NCI-H187 (cell line): ENCODE results near the gene FGF11.

Source experiments
- DNase-seq, 2 experiments: peaks; one replicate each; lab custom pipeline; 2025; lab: John Stamatoyannopoulos, UW

FGF11 gene

DNA sequence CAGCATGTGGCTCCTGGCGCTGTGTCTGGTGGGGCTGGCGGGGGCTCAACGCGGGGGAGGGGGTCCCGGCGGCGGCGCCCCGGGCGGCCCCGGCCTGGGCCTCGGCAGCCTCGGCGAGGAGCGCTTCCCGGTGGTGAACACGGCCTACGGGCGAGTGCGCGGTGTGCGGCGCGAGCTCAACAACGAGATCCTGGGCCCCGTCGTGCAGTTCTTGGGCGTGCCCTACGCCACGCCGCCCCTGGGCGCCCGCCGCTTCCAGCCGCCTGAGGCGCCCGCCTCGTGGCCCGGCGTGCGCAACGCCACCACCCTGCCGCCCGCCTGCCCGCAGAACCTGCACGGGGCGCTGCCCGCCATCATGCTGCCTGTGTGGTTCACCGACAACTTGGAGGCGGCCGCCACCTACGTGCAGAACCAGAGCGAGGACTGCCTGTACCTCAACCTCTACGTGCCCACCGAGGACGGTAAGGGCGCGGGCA lies 31.0 kb upstream of the FGF11 start:
- no peak for DNase-seq

DNA sequence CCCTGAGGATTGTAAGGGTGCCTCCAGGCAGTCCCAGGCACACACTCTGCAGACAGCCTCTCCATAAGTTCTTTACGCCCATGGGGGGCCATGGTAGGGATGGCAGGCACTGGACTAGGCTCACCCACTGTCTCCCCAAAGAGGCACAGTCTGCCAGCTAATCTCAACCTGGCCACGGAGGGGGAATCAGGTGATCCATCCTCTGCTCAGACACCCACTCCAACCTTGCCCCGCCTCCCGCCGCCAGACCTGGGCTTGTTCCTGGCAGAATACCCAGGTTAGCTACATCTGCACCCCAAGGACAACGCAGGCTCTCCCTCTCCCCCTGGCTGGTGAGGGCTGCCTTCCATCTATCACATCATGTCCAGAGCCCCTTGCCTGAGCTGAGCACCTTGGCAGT lies 30.4 kb upstream of the FGF11 start:
- DNase-seq = no peak

DNA sequence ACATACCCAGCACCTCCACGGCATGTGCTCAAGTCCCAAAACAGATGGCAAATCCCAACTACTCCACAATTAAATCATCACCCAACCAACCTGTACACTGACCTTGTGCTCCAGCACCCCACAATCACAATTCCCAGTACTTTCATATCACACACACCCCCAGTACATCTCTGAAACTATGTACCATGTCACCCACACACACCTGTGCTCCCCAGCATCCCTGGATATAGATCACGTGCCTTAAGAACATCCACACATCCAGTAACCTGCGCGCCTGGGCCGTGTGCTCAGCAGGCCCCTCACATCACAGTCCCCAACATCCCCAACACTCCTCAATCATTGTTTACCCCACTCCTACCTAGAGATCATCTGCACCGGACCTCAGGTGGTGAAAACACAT lies 29.6 kb upstream of the FGF11 start:
- DNase-seq = no peak

DNA sequence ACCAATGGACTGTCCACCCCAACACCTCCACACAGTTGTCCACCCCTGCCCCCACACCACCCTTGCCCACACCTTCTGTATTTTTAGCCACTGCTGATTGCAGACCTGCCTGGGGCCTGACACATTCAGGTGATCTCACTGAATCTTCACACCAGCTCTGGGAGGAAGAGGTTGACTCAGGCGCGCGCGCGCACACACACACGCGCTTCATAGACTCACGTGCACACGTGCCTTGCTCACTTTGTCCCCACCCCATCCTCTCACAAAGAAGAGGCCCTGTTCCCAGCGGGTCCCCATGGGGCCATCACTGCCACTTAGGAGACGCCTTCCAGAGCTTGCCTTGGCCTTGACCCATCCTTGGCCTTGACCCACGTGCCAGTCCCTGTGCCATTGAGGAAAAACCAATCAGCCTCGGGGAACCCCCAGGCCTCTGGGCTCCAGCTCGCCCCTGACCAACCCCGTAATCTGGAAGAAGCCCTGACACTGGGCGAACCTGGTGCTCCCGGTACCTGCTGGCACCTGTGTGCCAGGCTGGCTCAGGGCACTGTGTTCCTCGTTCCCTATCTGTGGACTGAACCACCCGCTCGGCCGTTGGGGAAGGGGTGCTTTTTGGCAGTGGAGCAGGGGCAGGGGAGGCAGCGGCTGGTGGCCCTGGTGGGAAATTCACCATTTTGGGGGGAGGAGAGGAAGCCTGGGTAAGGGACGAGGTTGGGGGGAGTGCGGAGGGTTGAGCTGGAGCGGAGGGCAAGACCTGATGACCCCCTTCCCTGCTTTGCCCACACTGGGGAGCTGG lies 28.5 kb upstream of the FGF11 start:
- DNase-seq = no peak

DNA sequence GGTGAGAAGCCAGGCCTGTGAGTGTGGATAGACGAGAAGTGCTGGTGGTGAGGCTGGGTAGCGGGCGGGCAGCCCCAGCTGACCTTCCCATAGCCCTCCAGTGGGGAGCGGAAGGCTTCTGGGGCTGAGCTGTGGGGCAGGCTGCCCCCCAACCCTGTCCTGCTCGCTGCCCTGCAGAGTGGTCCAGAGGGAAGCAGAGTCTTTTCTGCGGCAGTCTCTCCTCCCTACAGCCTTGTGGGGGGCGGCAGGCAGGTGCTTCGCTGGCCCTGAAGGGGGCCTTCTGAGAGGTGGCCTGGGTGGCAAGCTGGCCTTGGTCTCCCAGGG lies 27.9 kb upstream of the FGF11 start:
- DNase-seq = no peak

DNA sequence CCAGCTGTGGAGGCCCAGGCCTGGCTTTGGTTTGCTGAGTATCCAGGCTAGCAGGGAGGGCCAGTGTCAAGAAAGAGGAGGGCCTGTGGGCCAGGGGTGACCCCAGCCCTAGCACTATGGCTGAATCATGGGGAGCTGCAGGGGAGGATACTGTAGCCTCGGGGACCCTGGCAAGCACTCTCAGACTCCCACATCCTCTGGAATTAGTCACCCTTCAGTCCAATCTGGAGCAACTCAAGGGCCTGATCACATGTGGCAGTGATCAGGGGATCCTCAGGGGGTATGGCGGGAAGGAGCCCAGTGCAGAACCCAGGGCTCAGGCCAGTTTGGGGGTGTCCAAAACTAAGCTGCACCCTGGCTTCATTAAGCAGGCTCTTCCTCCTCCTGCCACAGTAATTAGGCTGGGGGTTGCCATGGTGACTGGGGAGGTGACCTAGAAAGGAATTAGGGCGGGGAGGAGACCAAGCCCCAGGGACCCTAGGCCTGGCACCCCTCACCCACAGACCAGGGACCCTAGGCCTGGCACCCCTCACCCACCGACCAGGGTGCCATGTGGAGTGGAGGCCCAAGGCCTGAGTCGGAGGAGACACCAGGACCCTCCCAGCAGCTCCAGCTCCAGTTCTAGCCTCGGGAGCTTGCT lies 25.8 kb upstream of the FGF11 start:
- DNase-seq = no peak

DNA sequence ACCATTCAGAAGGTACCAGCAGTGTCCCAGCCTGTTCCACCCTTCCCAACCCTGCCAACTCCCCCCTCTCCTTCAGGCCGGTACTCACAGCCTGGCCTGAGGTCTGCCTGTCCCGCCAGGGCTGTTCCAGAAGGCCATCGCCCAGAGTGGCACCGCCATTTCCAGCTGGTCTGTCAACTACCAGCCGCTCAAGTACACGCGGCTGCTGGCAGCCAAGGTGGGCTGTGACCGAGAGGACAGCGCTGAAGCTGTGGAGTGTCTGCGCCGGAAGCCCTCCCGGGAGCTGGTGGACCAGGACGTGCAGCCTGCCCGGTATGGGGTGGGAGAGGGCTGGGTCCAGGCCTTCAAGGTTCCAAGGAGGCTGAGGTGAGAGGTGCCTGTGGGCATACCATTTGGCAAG lies 24.5 kb upstream of the FGF11 start:
- no peak for DNase-seq

DNA sequence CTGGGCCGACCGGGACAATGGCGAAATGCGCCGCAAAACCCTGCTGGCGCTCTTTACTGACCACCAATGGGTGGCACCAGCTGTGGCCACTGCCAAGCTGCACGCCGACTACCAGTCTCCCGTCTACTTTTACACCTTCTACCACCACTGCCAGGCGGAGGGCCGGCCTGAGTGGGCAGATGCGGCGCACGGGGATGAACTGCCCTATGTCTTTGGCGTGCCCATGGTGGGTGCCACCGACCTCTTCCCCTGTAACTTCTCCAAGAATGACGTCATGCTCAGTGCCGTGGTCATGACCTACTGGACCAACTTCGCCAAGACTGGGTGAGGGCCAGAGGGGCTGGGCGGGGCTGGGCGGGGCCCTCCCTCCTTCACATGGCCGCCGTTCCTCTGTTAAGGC lies 23.5 kb upstream of the FGF11 start:
- no peak for DNase-seq

DNA sequence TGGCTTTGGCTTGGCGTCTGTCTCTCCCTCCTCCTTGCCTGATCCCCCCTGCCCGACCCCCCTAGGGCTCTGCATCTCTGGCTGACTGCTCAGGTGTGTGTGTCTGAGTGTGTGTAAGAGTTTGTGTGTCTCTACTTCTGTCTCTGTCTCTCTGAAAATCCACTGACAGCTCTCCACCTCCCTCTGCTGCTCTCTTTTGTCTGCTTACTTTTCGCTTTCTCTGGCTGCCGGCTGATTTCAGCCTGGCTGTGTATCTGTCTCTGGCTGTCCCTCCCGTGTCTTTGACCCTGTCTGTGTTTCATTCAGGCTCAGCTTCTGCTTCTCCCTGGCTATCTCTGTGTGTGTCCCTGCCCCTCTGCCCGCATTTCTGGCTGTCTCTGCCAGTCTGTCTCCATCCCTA lies 23.0 kb upstream of the FGF11 start:
- DNase-seq = no peak

DNA sequence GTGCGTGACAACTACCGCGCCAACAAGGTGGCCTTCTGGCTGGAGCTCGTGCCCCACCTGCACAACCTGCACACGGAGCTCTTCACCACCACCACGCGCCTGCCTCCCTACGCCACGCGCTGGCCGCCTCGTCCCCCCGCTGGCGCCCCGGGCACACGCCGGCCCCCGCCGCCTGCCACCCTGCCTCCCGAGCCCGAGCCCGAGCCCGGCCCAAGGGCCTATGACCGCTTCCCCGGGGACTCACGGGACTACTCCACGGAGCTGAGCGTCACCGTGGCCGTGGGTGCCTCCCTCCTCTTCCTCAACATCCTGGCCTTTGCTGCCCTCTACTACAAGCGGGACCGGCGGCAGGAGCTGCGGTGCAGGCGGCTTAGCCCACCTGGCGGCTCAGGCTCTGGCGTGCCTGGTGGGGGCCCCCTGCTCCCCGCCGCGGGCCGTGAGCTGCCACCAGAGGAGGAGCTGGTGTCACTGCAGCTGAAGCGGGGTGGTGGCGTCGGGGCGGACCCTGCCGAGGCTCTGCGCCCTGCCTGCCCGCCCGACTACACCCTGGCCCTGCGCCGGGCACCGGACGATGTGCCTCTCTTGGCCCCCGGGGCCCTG lies 22.2 kb upstream of the FGF11 start:
- DNase-seq = no peak

DNA sequence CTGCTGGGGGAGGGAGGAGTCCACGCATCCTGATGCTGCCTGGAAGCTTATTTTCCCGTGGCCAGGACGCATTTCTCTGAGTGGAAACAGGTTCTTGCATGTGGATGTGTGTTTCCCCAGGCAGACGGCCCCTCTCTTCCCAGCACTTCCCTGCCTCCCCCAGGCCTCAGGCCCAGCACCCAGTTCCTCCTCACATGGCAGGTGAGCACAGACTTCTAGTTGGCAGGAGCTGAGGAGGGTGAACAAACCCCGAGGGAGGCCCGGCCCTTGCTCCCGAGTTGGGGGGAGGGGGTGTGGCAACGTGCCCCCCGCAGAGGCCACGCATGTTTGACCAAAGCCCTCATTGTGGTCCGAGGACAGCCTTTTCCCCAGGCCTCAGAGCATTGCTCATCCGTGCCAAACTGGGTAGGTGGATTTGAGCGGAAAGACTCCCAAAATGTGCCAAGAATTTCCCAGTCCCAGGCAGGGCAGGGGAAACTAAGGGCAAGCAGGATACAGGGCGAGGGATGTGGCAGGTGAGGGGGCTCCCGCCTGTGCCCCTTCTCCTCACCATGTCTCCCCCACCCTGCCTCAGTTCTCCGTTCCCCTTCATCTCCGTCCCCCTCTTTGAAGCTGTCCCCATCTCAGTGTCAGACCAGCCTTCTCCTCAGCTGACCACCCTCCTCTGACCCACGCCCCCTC lies 20.7 kb upstream of the FGF11 start:
- no peak for DNase-seq

DNA sequence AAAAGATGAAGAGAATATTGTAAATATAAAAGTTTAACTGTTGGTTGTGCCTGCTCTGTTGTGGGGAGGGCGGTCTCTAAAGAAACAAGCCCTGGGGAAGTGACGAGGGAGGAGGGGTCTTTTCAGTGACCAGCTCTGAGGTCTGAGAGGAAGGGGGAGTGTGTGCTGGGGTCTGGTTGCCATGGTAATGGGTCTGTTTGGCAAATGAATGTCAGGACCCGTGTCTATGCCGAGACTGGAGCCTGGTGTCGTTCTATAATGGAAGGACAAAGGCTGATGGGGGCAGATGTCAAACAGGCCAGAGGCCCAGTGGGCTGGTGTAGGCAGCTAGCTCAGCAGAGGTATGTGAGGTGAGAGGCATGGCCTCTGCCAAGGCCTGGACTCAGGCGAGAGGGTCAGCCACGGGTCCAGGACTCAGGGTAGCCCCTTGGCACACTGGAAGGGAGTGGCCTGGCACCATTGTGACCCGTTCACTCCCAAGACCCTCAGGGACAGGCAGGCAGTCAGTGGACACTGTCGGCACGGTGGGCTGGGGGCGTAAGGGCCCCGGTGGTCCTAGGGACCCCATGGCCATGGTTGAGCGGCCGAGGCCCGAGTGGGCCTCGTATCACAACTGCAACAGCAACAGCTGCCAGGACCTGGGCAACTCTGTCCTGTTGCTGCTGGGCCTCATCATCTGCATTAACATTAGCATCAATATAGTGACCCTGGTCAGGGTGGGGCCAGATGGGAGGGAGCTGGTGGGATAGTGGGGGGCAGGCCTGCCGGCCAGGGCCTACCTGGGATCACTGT lies 19.3 kb upstream of the FGF11 start, which contains the start of gene SPEM1:
Gene SPEM1, plus strand, starts transcription at position 506 of the 792 bp plus-strand sequence. Its CDS starts 61 bp downstream, at position 567.
- no peak for DNase-seq

DNA sequence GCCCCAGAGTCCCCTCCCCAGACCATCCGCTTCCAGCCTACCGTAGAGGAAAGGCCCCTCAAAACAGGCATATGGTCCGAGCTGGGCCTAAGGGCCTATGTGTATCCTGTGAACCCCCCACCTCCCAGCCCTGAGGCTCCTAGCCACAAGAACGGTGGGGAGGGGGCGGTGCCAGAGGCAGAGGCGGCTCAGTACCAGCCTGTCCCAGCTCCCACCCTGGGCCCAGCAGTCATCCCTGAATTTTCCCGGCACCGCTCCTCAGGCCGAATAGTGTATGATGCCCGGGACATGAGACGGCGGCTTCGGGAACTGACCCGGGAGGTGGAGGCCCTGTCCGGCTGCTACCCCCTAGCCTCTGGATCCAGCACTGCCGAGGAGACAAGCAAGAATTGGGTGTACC lies 18.1 kb upstream of the FGF11 start:
- no peak for DNase-seq

DNA sequence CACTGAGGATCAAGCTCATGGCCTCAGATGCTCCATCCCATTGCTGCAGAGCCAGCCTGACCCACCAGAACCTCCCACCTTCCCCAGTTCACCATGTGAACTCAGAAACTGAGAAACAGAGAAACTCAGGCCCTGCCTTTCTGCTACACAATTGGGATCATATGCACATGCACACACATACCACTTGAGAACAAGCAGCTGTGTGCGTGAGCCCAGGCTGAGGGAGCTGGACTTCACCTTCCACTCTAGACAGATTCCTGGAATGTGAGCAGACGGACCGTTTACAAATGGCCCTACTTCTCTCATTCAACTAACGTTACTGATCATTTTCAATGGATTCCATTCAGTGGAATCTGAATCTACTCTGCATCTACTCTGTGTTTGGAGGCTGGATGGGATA lies 15.6 kb upstream of the FGF11 start:
- no peak for DNase-seq

DNA sequence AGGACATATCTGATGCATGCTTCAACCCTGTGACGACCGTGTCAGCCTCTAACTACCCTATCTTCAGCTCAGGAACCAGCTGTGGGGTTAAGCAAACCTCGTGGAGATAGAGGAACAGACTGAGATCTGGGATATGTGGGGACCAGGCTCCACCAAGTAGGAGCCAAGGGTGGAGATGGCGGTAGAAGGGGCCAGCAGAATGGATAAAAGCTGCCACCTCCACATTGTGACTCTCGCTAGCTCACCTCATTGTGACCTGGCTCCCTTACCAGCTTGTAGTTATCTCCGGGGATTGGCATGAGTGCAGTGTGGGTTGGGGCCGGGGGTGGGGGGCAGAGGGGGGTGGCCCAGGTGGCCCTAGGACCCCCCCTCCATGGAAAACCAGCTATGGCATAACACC lies 14.0 kb upstream of the FGF11 start, which contains the start of gene SPEM2:
Gene SPEM2, plus strand, starts transcription at position 301 of the 400 bp plus-strand sequence. Its CDS starts 73 bp downstream, at position 374.
- no peak for DNase-seq

DNA sequence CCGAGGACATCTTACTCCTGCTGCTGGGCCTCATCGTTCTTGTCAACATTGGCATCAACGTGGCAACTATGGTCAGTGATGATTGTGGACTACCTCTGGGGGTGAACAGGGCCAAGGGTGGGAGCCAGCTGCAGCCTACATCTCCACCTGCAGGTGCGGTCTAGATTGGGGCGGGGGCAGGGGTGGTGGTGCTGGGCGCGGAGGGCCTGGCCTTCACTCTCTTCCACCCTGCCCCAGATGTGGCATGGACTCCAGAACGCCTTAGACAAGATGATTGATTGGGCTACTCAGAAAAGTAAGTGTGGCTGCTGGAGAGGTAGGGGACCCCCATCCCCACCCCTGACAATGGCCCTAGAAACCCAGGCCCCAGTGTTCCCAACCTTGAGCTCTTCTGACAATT lies 13.6 kb upstream of the FGF11 start:
- DNase-seq = no peak

DNA sequence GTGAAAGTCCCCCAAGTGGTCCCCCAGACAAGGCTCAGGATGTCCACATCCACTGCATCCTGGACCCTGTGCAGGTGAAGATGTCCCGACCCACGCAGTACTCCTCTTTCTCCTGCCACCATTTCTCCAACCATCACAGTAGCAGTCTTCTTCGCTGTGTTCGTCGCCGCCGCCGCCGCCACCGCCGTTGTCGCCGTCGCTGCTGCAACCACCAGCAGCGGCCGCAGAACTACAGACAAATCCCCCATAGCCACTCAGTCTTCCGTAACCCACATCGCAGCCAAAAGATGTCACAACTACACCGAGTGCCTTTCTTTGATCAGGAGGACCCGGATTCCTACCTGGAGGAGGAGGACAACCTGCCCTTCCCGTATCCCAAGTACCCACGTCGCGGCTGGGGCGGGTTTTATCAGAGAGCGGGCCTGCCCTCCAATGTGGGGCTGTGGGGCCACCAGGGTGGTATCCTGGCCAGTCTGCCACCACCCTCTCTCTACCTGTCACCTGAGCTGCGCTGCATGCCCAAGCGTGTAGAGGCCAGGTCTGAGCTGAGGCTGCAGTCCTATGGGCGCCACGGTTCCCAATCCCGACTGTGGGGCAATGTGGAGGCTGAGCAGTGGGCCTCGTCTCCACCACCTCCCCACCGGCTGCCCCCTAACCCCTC lies 13.0 kb upstream of the FGF11 start:
- DNase-seq = no peak

DNA sequence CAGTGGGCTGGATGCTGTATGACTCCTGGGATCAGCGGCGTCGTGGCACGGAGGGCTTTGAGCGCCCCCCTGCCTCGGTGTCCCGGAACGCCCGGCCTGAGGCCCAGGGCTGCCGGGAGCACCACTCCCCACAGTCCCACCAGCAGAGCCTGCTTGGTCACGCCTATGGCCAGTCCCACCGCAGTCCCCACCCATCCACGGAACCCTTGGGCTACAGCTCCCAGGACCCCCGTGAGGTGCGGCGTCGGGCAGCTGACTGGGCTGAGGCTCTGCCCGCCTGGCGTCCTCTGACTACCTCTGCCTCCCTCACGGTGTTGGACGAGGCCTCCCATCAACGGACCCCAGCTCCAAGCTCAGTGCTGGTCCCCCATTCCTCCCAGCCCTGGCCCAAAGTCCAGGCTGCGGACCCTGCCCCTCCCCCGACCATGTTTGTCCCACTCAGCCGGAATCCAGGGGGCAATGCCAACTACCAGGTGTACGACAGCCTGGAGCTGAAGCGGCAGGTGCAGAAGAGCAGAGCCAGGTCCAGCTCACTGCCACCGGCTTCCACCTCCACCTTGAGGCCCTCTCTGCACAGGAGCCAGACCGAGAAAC lies 12.3 kb upstream of the FGF11 start:
- DNase-seq = no peak

DNA sequence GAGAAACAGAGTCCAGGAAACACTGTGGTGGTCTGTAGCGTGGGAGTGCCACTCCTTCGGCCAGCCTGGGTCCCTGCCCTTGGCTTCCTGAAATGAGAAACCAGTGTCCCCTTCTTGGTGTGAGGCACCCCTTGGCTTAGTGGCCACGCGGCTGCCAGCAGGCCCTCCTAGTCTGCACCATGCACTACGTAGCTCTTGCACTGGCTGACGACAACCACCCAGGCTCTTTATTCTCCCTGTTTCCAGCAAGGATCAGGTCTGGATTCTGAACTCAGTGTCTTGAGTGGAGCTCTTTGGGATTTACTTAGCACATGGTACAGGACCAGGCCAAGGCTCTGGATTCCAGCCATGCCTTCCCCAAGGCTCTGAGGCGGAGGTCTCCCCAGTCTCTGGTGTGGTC lies 11.8 kb upstream of the FGF11 start:
- no peak for DNase-seq

DNA sequence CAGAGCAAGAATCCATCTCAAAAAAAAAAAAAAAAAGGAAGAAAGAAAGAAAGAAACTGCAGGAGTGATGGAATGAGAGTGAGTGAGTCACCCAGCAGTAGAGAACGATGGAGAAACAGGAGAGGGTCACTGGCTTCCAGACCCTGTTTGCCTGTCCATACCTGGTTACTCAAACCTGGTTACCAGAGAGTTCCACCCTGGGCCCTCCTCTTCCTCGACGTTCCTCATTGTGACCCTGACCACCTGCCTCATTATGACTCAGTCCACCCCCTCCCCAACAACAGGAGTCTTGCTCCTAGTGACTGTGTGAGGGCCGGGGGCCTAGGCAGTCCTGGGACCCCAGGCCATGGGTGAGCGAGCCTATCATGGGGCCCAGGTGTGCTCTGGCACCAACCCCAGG lies 10.8 kb upstream of the FGF11 start, which contains the start of gene SPEM3:
Gene SPEM3, plus strand, starts transcription at position 301 of the 400 bp plus-strand sequence. Its CDS starts 46 bp downstream, at position 347.
- DNase-seq = no peak

DNA sequence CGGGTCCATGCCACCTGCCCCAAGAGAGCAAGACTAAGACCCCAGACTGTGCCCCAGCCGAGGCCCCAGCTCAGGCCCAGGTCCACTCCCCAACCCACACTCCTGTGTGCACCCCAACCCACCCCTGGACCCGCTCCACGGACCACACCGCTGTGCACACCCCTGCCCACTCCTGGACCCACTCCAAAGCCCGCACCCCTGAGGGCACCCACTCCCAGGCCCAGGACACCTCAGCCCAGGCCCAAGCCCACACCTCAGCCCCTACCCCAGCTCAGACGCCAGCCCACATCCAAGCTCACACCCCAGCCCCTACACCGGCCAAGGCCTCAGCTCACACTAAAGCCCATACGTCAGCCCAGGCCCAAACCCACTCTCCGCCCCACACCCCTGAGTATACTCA lies 9.6 kb upstream of the FGF11 start:
- DNase-seq = no peak
